Ramos (cell line): Measurements from ENCODE around the gene CMIP.

ENCODE experiments used
- in situ Hi-C: fragments of 300-500 bp; cut with MboI; formaldehyde crosslinking; loops from one replicate; pipeline ENCODE4 v1.14.3; 2022; ENCODE audit warnings: low sequenced_read_pairs; ENCODE audit not compliant: unreplicated experiment

Gene CMIP

GRCh38 chr16:81445143-81445961 is 744 bp downstream of the CMIP start:
- in situ Hi-C loops, result no loop called here

GRCh38 chr16:81445966-81446906 is 1.6 kb downstream of the CMIP start:
- in situ Hi-C loops, result no loop called here

GRCh38 chr16:81446907-81447268 is 2.3 kb downstream of the CMIP start:
- in situ Hi-C loops, result no loop called here

GRCh38 chr16:81447383-81448101 is 2.9 kb downstream of the CMIP start:
- in situ Hi-C loops, result no loop called here

GRCh38 chr16:81448154-81449131 is 3.8 kb downstream of the CMIP start:
- in situ Hi-C loops, result no loop called here

DNA sequence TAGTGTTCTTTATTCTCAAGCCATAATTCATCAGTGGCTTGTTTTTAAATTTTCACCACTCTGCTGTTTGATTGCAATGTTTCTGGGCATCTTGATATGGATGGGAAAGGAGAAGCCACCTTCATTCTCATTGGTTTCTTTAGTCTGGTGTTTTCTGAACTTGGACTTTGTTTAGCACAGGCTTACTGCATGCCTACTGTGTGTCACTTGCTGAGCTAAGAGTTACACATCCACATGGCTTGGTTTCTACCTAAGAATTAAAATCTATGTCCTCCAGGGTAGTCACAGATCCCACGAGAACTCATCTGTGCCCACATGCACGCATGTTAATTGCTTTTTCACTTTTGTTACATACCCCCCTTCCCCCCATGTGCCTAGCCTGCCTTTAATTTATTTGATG is 4.6 kb downstream of the CMIP start:
- in situ Hi-C loops, result no loop called here

DNA sequence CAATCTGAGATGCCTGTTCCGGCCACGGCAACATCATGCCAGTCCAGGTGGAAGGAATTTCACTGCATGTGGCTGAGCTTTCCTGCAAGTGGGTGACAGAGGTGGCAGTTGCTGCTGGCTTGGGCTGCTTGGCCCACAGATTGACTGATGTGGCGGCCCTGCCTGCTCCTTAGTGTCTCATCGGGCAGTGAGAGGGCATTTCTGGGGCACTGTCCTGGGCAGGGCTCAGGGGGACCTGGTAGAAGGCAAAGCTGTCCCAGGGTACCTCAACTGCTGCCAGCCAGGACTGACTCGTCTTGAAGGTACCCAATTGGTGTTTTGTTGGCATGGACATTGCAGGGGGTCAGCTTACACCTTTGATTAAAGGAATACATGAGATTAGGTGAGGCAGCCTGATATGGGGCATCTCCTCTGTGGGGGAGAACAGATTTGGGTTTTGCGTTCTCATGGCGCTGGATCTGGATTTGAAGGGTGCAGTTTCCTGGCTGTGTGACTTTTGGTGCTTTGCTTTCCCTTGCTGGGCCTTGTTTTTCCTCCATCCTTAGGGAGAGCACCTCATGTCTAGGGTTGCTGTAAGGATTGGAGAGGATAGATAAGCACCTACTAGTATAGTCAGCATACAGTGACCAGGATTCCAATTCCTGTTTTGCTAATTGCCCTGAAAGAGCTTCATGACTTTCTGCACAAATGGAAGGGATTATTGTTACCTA is 5.4 kb downstream of the CMIP start:
- in situ Hi-C loops, result no loop called here

GRCh38 chr16:81450783-81451491 is 6.3 kb downstream of the CMIP start:
- in situ Hi-C loops, result no loop called here

- in situ Hi-C loops, result no loop called here
These were observed 7.4 kb downstream of the CMIP start for GRCh38 chr16:81451753-81452680.

- in situ Hi-C loops, result no loop called here
These were observed 8.6 kb downstream of the CMIP start for GRCh38 chr16:81453091-81453728.

DNA sequence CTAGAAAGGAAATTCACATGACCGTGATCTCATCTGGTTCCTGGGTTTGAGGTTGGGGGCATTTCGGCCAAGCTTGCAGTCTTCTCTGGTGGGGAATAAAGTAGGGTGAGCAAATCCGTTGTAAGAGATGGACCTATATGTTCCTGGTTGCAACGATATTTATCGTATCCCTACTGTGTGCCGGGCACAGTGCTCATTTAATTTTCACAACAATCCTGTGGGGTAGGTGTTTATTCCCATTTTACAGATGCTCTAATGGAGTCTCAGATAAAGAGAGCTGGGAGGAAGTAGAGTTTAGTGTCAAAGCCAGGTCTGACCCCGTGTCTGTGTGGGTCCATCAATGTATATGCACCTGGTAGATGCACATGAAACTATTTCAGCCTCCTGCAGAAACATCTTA is 9.4 kb downstream of the CMIP start:
- in situ Hi-C loops, result no loop called here

- in situ Hi-C loops, result no loop called here
These were observed 10.4 kb downstream of the CMIP start for GRCh38 chr16:81455006-81455405.

GRCh38 chr16:81455720-81456494 is 11.3 kb downstream of the CMIP start:
- in situ Hi-C loops, result no loop called here

GRCh38 chr16:81456523-81457325 is 12.1 kb downstream of the CMIP start:
- in situ Hi-C loops, result no loop called here
